ENCODE data around the gene DBN1. TPM values are rescaled to one million over a fixed set of nuclear protein-coding genes. Genes with fewer than 3 reads are reported as not detected.

The DBN1 gene
- total and polyA plus RNA-seq, 2 experiments from 2014 or later = 163 to 257 TPM

GRCh38 chr5:177471610-177472356 is 1.7 kb downstream of the DBN1 start:
- Histone ChIP-seq H3K4me2 (ENCODE audit: unreplicated experiment) (peak overlapping the region; percentile 96), H4K20me1 (ENCODE audit: insufficient read depth) (no peaks in the 10 kb centered on the region; the same call in 1 of the 2 replicates), H3K27me3 (replicated peaks; ENCODE audit: insufficient read depth) (no peaks in the 10 kb centered on the region), H3K4me1 (ENCODE audit: insufficient read depth) (peaks cover 37% of the 10 kb centered on the region), H3K9me2 (ENCODE audit: insufficient read depth) (no peaks in the 10 kb centered on the region), H3K4me3 (peak overlapping the region; percentile 82), H3K79me2 (ENCODE audit: insufficient read depth) (peaks cover 54% of the 10 kb centered on the region), H3K9me3 (ENCODE audit: low read depth) (no peaks in the 10 kb centered on the region), H3K27ac (peak overlapping the region; percentile 93), H2AFZ (no peak overlapping the region), H3F3A (ENCODE audit: insufficient read depth) (peaks cover 41% of the 10 kb centered on the region), H3K9ac (peak overlapping the region; percentile 84), H3K36me3 (ENCODE audit: low read depth) (no peaks in the 10 kb centered on the region)
- WGBS, 2 experiments (ENCODE audit: low coverage in 1 of 2, low lambda C conversion rate in 2 of 2, missing lambda C conversion rate in 2 of 2) = 3 to 5% methylated on average over 13 to 14 of the region's 14 CpGs
- TF ChIP-seq EZH2 (IDR thresholded peaks at IDR 0.05; ENCODE audit: insufficient read depth, poor library complexity, severe bottlenecking) (no peak), EZH2phosphoT487 (IDR thresholded peaks at IDR 0.05; ENCODE audit: insufficient read depth, low read depth) (no peak)
- peak; percentile 91 for DNase-seq
- in situ Hi-C loops (cut with MboI) = no loop called here

GRCh38 chr5:177470759-177471536 is 2.5 kb downstream of the DBN1 start:
- H3K4me2 ChIP-seq (ENCODE audit: unreplicated experiment) = peak overlapping the region; percentile 96
- no peaks in the 10 kb centered on the region for H3K9me2 ChIP-seq (ENCODE audit: insufficient read depth)
- 66 to 75% methylated on average over 8 to 10 of the region's 10 CpGs for WGBS, 2 experiments (ENCODE audit: low coverage in 1 of 2, low lambda C conversion rate in 2 of 2, missing lambda C conversion rate in 2 of 2)
- no peaks in the 10 kb centered on the region; the same call in 1 of the 2 replicates for H4K20me1 ChIP-seq (ENCODE audit: insufficient read depth)
- no peak overlapping the region for H2AFZ ChIP-seq
- H3F3A ChIP-seq (ENCODE audit: insufficient read depth) = peaks cover 35% of the 10 kb centered on the region
- TF ChIP-seq EZH2phosphoT487 (IDR thresholded peaks at IDR 0.05; ENCODE audit: insufficient read depth, low read depth) = no peak
- TF ChIP-seq EZH2 (IDR thresholded peaks at IDR 0.05; ENCODE audit: insufficient read depth, poor library complexity, severe bottlenecking) = no peak
- H3K9me3 ChIP-seq (ENCODE audit: low read depth) = no peaks in the 10 kb centered on the region
- peak; percentile 74 for DNase-seq
- peak overlapping the region; percentile 82 for H3K4me3 ChIP-seq
- H3K9ac ChIP-seq = peak overlapping the region; percentile 84
- H3K4me1 ChIP-seq (ENCODE audit: insufficient read depth) = peaks cover 37% of the 10 kb centered on the region
- H3K27me3 ChIP-seq (replicated peaks; ENCODE audit: insufficient read depth) = no peaks in the 10 kb centered on the region
- in situ Hi-C loops (cut with MboI) = no loop called here
- peak overlapping the region; percentile 93 for H3K27ac ChIP-seq
- H3K36me3 ChIP-seq (ENCODE audit: low read depth) = no peaks in the 10 kb centered on the region; the same call in 1 of the 2 replicates
- H3K79me2 ChIP-seq (ENCODE audit: insufficient read depth) = peaks cover 58% of the 10 kb centered on the region

DNA sequence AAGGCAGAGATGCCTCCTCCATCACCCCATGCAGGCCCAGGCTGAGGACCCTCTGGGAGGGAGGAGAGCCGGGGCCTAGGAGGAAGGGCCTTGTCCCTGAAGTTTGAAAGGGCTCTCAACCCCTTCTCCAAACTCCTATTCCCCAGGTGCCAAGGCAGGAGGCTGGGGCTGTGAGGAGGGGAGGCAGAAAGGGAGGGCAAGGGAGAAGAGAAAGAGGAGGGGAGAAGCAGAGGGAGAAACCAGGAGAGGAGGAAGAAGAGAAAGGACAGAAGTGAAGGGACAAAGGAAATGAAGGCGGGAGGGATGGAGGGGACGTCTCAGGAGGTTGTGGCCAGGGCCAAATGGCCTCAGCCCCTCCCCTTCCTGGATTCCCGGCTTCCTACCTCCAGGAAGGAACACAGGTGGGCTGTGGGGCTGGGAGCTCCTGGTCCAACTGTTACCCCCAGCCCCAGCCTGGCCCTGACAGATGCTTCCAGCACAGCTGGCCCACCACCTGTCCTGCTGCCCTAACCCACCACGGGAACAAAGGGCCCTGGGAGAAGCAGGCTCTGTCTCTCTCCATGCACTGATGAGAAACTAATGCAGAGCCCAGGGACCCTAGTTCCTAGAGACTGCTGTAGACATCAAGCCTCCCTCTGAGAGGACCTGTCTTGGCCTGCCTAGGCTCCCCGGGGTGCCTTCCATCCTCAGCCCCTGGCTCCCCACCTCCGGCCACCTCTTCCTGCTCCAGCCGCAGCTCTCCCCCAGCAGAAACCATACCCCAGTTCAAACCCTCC is 3.5 kb downstream of the DBN1 start:
- peak overlapping the region; percentile 93 for H3K27ac ChIP-seq
- in situ Hi-C loops (cut with MboI) = no loop called here
- no peaks in the 10 kb centered on the region for H3K9me3 ChIP-seq (ENCODE audit: low read depth)
- H3K79me2 ChIP-seq (ENCODE audit: insufficient read depth) = peaks cover 60% of the 10 kb centered on the region
- peak overlapping the region; percentile 82 for H3K4me3 ChIP-seq
- H2AFZ ChIP-seq = no peak overlapping the region
- H3K27me3 ChIP-seq (replicated peaks; ENCODE audit: insufficient read depth) = no peaks in the 10 kb centered on the region
- no peak for DNase-seq
- H3K4me2 ChIP-seq (ENCODE audit: unreplicated experiment) = peak overlapping the region; percentile 96
- no peaks in the 10 kb centered on the region; the same call in 1 of the 2 replicates for H4K20me1 ChIP-seq (ENCODE audit: insufficient read depth)
- H3K4me1 ChIP-seq (ENCODE audit: insufficient read depth) = peaks cover 37% of the 10 kb centered on the region
- no peaks in the 10 kb centered on the region for H3K9me2 ChIP-seq (ENCODE audit: insufficient read depth)
- H3F3A ChIP-seq (ENCODE audit: insufficient read depth) = peaks cover 28% of the 10 kb centered on the region
- no peak for TF ChIP-seq EZH2 (IDR thresholded peaks at IDR 0.05; ENCODE audit: insufficient read depth, poor library complexity, severe bottlenecking)
- no peak for TF ChIP-seq EZH2phosphoT487 (IDR thresholded peaks at IDR 0.05; ENCODE audit: insufficient read depth, low read depth)
- 65 to 94% methylated on average over 5 to 8 of the region's 8 CpGs for WGBS, 2 experiments (ENCODE audit: low coverage in 1 of 2, low lambda C conversion rate in 2 of 2, missing lambda C conversion rate in 2 of 2)
- H3K9ac ChIP-seq = peak overlapping the region; percentile 84
- peaks cover 6% of the 10 kb centered on the region; the same call in 1 of the 2 replicates for H3K36me3 ChIP-seq (ENCODE audit: low read depth)

Measured in GM23248 (cell line).